H9 (cell line): Measurements from ENCODE around the gene NEB. TPM values are rescaled to one million over a fixed set of nuclear protein-coding genes. Genes with fewer than 3 reads are reported as not detected.

Experiments used
- DNase-seq: peaks from one replicate; pipeline ENCODE4 v3.0.0-alpha.2; 2017
- H2AFZ ChIP-seq: one replicate; pipeline ENCODE4 v1.6.1; 2013; ENCODE audit warnings: mild to moderate bottlenecking, low read length, control low read depth, moderate library complexity
- H2AK5ac ChIP-seq: 2 replicates; pipeline ENCODE4 v1.6.1; 2013; ENCODE audit warnings: low read length, control low read depth, mixed read lengths; ENCODE audit not compliant: insufficient read length
- H2BK120ac ChIP-seq: one replicate; pipeline ENCODE4 v1.6.1; 2013; ENCODE audit warnings: low read depth, mild to moderate bottlenecking, low read length, control low read depth, inconsistent platforms; ENCODE audit not compliant: poor library complexity, severe bottlenecking
- H2BK12ac ChIP-seq: 2 replicates; pipeline ENCODE4 v1.6.1; 2013; ENCODE audit warnings: low read length, control low read depth, mixed read lengths, low read depth; ENCODE audit not compliant: insufficient read length
- H2BK15ac ChIP-seq: 2 replicates; pipeline ENCODE4 v1.6.1; 2013; ENCODE audit warnings: low read depth, low read length, control low read depth
- H2BK20ac ChIP-seq: one replicate; pipeline ENCODE4 v1.6.1; 2013; ENCODE audit warnings: low read depth, mild to moderate bottlenecking, low read length, control low read depth, inconsistent platforms; ENCODE audit not compliant: poor library complexity, severe bottlenecking
- H2BK5ac ChIP-seq: 2 replicates; pipeline ENCODE4 v1.6.1; 2013; ENCODE audit warnings: low read length, control low read depth, mixed read lengths; ENCODE audit not compliant: insufficient read length
- H3K14ac ChIP-seq: 2 replicates; pipeline ENCODE4 v1.6.1; 2013; ENCODE audit warnings: low read length, control low read depth; ENCODE audit not compliant: insufficient read depth
- H3K18ac ChIP-seq: 2 replicates; pipeline ENCODE4 v1.6.1; 2013; ENCODE audit warnings: low read depth, mild to moderate bottlenecking, mixed read lengths, low read length, control low read depth; ENCODE audit not compliant: insufficient read length
- H3K23ac ChIP-seq: 2 replicates; pipeline ENCODE4 v1.6.1; 2013; ENCODE audit warnings: low read length, control low read depth, mixed read lengths, low read depth; ENCODE audit not compliant: insufficient read length
- H3K23me2 ChIP-seq: 2 replicates; pipeline ENCODE4 v1.6.1; 2013; ENCODE audit warnings: low read depth, mild to moderate bottlenecking, mixed read lengths, low read length, control low read depth; ENCODE audit not compliant: insufficient read length, poor library complexity, severe bottlenecking
- H3K27ac ChIP-seq: 2 replicates; pipeline ENCODE4 v1.5.1; 2013; ENCODE audit warnings: low read length, control low read depth, mixed read lengths, low read depth; ENCODE audit not compliant: insufficient read length
- H3K27me3 ChIP-seq: 2 replicates; pipeline ENCODE4 v1.6.1; 2013; ENCODE audit warnings: low read length, control low read depth, inconsistent platforms; ENCODE audit not compliant: insufficient read depth
- H3K4ac ChIP-seq: 2 replicates; pipeline ENCODE4 v1.6.1; 2013; ENCODE audit warnings: low read depth, mild to moderate bottlenecking, control low read depth, inconsistent platforms, low read length, moderate library complexity
- H3K4me1 ChIP-seq: 2 replicates; pipeline ENCODE4 v1.6.1; 2013; ENCODE audit warnings: low read length, control low read depth, inconsistent platforms; ENCODE audit not compliant: insufficient read depth
- H3K4me2 ChIP-seq: 2 replicates; pipeline ENCODE4 v1.6.1; 2013; ENCODE audit warnings: low read length, control low read depth, mixed read lengths; ENCODE audit not compliant: insufficient read length, insufficient read depth
- H3K56ac ChIP-seq: 2 replicates; pipeline ENCODE4 v1.6.1; 2013; ENCODE audit warnings: low read depth, mild to moderate bottlenecking, mixed read lengths, low read length, control low read depth; ENCODE audit not compliant: insufficient read length
- H3K79me1 ChIP-seq: 2 replicates; pipeline ENCODE4 v1.6.1; 2013; ENCODE audit warnings: low read depth, mild to moderate bottlenecking, moderate library complexity, low read length, control low read depth, inconsistent platforms; ENCODE audit not compliant: insufficient read depth, poor library complexity, severe bottlenecking
- H3K79me2 ChIP-seq: 2 replicates; pipeline ENCODE4 v1.6.1; 2013; ENCODE audit warnings: low read length, control low read depth, inconsistent platforms; ENCODE audit not compliant: insufficient read depth
- H3K9ac ChIP-seq: 2 replicates; pipeline ENCODE4 v1.6.1; 2013; ENCODE audit warnings: low read length, control low read depth, mixed read lengths; ENCODE audit not compliant: insufficient read length; ENCODE audit errors: extremely low read depth
- H3K9me3 ChIP-seq: one replicate; pipeline ENCODE4 v1.6.1; 2013; ENCODE audit warnings: low read depth, low read length, inconsistent platforms; ENCODE audit not compliant: control insufficient read depth
- H3T11ph ChIP-seq: one replicate; pipeline ENCODE4 v1.6.1; 2013; ENCODE audit warnings: mild to moderate bottlenecking, low read length, control low read depth, inconsistent platforms
- H4K20me1 ChIP-seq: one replicate; pipeline ENCODE4 v1.6.1; 2013; ENCODE audit not compliant: control insufficient read depth, insufficient read length, insufficient read depth
- H4K5ac ChIP-seq: 2 replicates; pipeline ENCODE4 v1.6.1; 2013; ENCODE audit warnings: low read depth, mild to moderate bottlenecking, mixed read lengths, low read length, control low read depth; ENCODE audit not compliant: insufficient read length
- H4K8ac ChIP-seq: replicated peaks from 2 replicates; pipeline ENCODE4 v1.6.1; 2013; ENCODE audit warnings: low read length, control low read depth, mixed read lengths, low read depth; ENCODE audit not compliant: insufficient read length
- H4K91ac ChIP-seq: 2 replicates; pipeline ENCODE4 v1.6.1; 2013; ENCODE audit warnings: low read depth, mild to moderate bottlenecking, moderate library complexity, mixed read lengths, low read length, control low read depth; ENCODE audit not compliant: insufficient read length
- H3K27ac Mint-ChIP-seq, 3 experiments: 2 replicates in 2 of 3; 3 replicates in 1 of 3; pipeline ENCODE4 v1.8.0; 2020 to 2021; ENCODE audit warnings: mixed read lengths in 3 of 3, mild to moderate bottlenecking in 1 of 3, moderate library complexity in 1 of 3
- H3K27me3 Mint-ChIP-seq: 2 replicates; pipeline ENCODE4 v1.8.0; 2021; ENCODE audit warnings: low read depth, mild to moderate bottlenecking, moderate library complexity, mixed read lengths
- H3K36me3 Mint-ChIP-seq, 3 experiments: 2 replicates in 2 of 3; 3 replicates in 1 of 3; pipeline ENCODE4 v1.8.0; 2020 to 2021; ENCODE audit warnings: low read depth in 3 of 3, mixed read lengths in 3 of 3; ENCODE audit not compliant: insufficient read depth in 1 of 3
- H3K4me1 Mint-ChIP-seq, 2 experiments: 2 replicates each; pipeline ENCODE4 v1.8.0; 2020; ENCODE audit warnings: mixed read lengths in 2 of 2
- H3K4me3 Mint-ChIP-seq, 2 experiments: 2 replicates in 1 of 2; 3 replicates in 1 of 2; pipeline ENCODE4 v1.8.0; 2020 to 2021; ENCODE audit warnings: mild to moderate bottlenecking in 2 of 2, mixed read lengths in 2 of 2, moderate library complexity in 1 of 2
- H3K9me3 Mint-ChIP-seq, 2 experiments: 2 replicates in 1 of 2; 3 replicates in 1 of 2; pipeline ENCODE4 v1.8.0; 2020; ENCODE audit warnings: mild to moderate bottlenecking in 2 of 2, mixed read lengths in 2 of 2, moderate library complexity in 1 of 2
- CTCF ChIP-seq: fragments of 200-600 bp; sonication (generic); conservative IDR thresholded peaks from 3 replicates; pipeline ENCODE4 v1.8.0; 2021; ENCODE audit warnings: antibody characterized with exemption, mild to moderate bottlenecking
- WGBS: extraction: QIAGEN DNeasy Blood & Tissue Kit; methylation state at CpG from one replicate; pipeline ENCODE4 v1.1.7; 2013; ENCODE audit warnings: missing lambda C conversion rate, low lambda C conversion rate, mixed read lengths; ENCODE audit not compliant: insufficient read length; ENCODE audit errors: extremely low coverage; 5-methylcytosine and 5-hydroxymethylcytosine counted together
- total RNA-seq: library from RNA; stranded (reverse); gene quantifications from 2 replicates; pipeline ENCODE4 v1.2.1, GENCODE V29; 2021

NEB gene
- total RNA-seq, 1 experiment from 2014 or later = 0.98 TPM

GRCh38 chr2:151776367-151776766 lies 42.1 kb upstream of the NEB start:
- no peak for TF ChIP-seq CTCF
- H3K23ac ChIP-seq = no peak overlapping the region
- H3K4me1 Mint-ChIP-seq = peaks cover 3 to 8% of the 10 kb centered on the region in 2 experiments; a peak in 2 of 4 replicates
- no peak overlapping the region for H3K4me3 Mint-ChIP-seq
- no peak overlapping the region for H3K9ac ChIP-seq
- H3K27me3 ChIP-seq = no peaks in the 10 kb centered on the region
- no peaks in the 10 kb centered on the region for H3K27me3 Mint-ChIP-seq
- no peaks in the 10 kb centered on the region for H3K79me1 ChIP-seq
- no peak overlapping the region for H2BK120ac ChIP-seq
- no peak overlapping the region for H3T11ph ChIP-seq
- 0 out of 5 replicates have a peak, but pooled peaks cover 0 to 2% of the 10 kb centered on the region in 2 experiments for H3K9me3 Mint-ChIP-seq
- no peaks in the 10 kb centered on the region for H3K4me1 ChIP-seq
- H2BK15ac ChIP-seq = no peak overlapping the region
- no peaks in the 10 kb centered on the region for H3K9me3 ChIP-seq
- peaks cover 22 to 40% (median 25%) of the 10 kb centered on the region in 3 experiments; a peak in 6 of 7 replicates for H3K36me3 Mint-ChIP-seq
- no peak overlapping the region for H2BK5ac ChIP-seq
- H3K4ac ChIP-seq = no peak overlapping the region
- H3K56ac ChIP-seq = no peak overlapping the region
- H3K27ac Mint-ChIP-seq = no peak overlapping the region; a peak in 1 of 7 replicates
- DNase-seq = no peak
- H3K23me2 ChIP-seq = no peaks in the 10 kb centered on the region
- no peak overlapping the region for H3K27ac ChIP-seq
- H3K79me2 ChIP-seq = no peaks in the 10 kb centered on the region
- H4K8ac ChIP-seq = no peak overlapping the region
- no peaks in the 10 kb centered on the region for H4K20me1 ChIP-seq
- no peak overlapping the region for H2AFZ ChIP-seq
- H3K4me2 ChIP-seq = no peak overlapping the region
- H2AK5ac ChIP-seq = no peak overlapping the region
- H4K91ac ChIP-seq = no peak overlapping the region
- no peak overlapping the region for H2BK12ac ChIP-seq
- WGBS = no CpG with 5 or more reads among the region's 1 CpG
- no peak overlapping the region for H3K18ac ChIP-seq
- H4K5ac ChIP-seq = no peak overlapping the region
- no peak overlapping the region for H2BK20ac ChIP-seq
- no peak overlapping the region for H3K14ac ChIP-seq
